ENCODE data around the gene DVL1. TPM values are rescaled to one million over a fixed set of nuclear protein-coding genes. Genes with fewer than 3 reads are reported as not detected.

Gene DVL1
- total and polyA plus RNA-seq, 7 donors, result 25.8 to 85.0 (median 58.9) TPM

DNA sequence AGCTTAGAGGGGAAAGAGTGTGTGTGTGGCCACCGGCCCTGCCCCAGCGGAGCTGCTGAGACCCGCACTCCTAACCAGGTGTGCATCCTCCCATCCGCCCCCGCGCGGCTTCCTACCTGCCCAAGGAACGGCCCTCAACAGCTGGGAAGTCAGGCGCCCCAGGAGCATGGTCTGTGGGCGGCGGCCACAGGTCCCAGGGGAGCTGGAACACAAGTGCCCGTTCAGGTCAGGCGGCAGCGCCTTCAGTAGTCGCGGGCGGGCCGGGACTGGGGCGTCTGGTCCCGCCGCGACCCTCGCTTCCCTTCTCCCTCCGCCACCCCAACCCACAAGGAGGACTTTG is 25.3 kb upstream of the DVL1 start:
- Histone ChIP-seq H3K9me3 (no peaks in the 10 kb centered on the region), H3K36me3 (peaks cover 0 to 15% (median 4%) of the 10 kb centered on the region in 4 donors), H3K4me1 (peaks cover 2 to 41% (median 34%) of the 10 kb centered on the region in 4 donors), H3K4me3 (peak overlapping the region; percentile 69 to 100 (median 96)), H3K27ac (peak overlapping the region; percentile 92 to 98 (median 95)), H3K27me3 (no peaks in the 10 kb centered on the region)
- peak; percentile 74 for DNase-seq
- 0 to 1% methylated on average over 24 of the region's 24 CpGs for WGBS, 2 donors
- intact Hi-C loops (cut with DNase I), result loop anchor here (2.0 kb wide), 1 partner anchor 66 kb away; the partner anchor contains the start of gene PUSL1
- TF ChIP-seq EP300 (IDR thresholded peaks at IDR 0.05) (no peak), POLR2A (IDR thresholded peaks at IDR 0.05) (no peak), POLR2AphosphoS5 (IDR thresholded peaks at IDR 0.05) (no peak)
- TF ChIP-seq, protein P1, sequence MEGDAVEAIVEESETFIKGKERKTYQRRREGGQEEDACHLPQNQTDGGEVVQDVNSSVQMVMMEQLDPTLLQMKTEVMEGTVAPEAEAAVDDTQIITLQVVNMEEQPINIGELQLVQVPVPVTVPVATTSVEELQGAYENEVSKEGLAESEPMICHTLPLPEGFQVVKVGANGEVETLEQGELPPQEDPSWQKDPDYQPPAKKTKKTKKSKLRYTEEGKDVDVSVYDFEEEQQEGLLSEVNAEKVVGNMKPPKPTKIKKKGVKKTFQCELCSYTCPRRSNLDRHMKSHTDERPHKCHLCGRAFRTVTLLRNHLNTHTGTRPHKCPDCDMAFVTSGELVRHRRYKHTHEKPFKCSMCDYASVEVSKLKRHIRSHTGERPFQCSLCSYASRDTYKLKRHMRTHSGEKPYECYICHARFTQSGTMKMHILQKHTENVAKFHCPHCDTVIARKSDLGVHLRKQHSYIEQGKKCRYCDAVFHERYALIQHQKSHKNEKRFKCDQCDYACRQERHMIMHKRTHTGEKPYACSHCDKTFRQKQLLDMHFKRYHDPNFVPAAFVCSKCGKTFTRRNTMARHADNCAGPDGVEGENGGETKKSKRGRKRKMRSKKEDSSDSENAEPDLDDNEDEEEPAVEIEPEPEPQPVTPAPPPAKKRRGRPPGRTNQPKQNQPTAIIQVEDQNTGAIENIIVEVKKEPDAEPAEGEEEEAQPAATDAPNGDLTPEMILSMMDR (IDR thresholded peaks at IDR 0.05), result no peak

DNA sequence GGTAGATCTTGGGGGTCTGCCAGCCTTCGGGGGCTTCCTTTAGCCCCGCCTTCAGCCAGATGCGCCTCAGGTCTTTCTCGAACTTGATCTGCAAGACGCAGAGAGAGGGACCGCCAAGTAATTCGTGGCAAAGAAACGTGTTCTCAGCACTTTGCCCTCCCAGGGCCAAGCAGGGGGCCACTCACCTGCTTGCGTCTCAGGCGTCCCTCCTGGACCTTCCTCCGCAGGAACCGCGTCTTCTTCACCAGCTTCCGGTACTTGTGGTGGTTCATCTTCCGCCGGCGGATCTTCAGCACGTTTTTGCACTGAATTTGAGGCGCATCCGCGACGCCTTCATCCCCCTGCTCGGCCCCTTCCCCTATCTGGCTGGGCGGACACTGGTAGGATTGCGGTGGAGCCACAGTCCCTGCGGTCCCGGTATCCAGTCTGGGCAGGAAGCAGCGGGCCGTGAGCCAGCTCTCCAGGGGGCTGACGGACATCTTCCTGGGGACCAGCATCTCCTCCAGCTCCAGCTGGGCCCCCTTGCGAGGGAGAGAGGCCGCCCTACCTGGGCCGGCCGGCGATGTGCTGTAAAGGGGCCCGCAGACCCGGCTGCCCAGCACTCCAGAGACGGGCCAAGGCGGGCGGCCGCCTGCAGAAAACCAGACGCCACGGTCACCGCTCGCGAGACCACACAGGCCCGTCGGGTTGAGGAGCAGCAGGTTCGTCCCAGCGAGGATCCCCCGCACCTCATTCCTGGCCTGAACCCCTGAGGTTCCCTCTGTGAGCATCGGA is 24.8 kb upstream of the DVL1 start:
- H3K27ac ChIP-seq, result peak overlapping the region; percentile 92 to 98 (median 95)
- TF ChIP-seq POLR2AphosphoS5 (IDR thresholded peaks at IDR 0.05), result no peak
- no peak for TF ChIP-seq POLR2A (IDR thresholded peaks at IDR 0.05)
- intact Hi-C loops (cut with DNase I), result loop anchor here (2.0 kb wide), 2 partner anchors 25 to 65 kb away; partner anchors contain the start of genes DVL1 and PUSL1

DNA sequence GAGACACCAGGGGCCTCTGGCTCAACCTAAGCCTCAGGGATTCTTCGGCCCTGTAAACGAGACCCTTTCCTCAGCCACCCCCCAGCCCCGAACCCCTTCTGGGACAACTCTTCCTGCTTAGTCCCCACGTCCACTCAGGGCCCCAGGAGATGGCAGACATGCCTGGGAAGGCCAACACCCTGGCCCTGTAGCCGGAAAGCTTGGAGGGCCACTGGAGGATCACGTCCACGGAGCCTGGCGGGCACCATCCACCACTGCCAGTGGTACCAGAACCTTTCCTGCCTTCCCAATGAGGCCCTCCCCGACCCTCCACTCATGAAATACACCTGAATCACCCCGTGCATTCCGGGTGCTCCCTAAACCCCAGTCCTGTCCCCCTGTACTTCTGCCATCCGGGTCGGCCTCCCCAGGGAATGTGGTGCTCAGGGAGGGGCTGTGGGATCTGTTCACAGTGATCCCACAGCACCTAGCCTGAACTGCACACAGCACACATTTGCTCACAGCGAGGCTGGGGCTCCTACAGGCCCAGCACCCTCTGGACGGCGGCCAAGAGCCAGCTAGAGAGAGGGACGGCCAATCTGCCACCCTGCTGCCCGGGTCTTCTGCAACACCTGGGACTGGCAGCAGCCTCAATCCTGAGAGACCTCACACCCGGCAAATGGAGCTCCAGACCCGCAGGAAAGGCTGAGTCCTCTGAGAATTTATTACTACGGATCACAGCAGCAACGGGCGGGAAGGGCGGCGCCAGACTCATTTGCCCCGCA is 24.0 kb upstream of the DVL1 start:
- no peak for DNase-seq
- no peak for TF ChIP-seq POLR2A (IDR thresholded peaks at IDR 0.05)
- TF ChIP-seq EP300 (IDR thresholded peaks at IDR 0.05), result no peak
- no peak for TF ChIP-seq POLR2AphosphoS5 (IDR thresholded peaks at IDR 0.05)
- peaks cover 0 to 15% (median 4%) of the 10 kb centered on the region in 4 donors for H3K36me3 ChIP-seq
- no peaks in the 10 kb centered on the region for H3K9me3 ChIP-seq
- H3K27ac ChIP-seq, result peak overlapping the region in 2 of 4 donors; percentile 19 to 98
- 82 to 90% methylated on average over 26 of the region's 26 CpGs for WGBS, 2 donors
- no peaks in the 10 kb centered on the region for H3K27me3 ChIP-seq
- intact Hi-C loops (cut with DNase I), result loop anchor here (2.0 kb wide), 1 partner anchor 24 kb away; the partner anchor contains the start of gene DVL1
- peaks cover 2 to 41% (median 34%) of the 10 kb centered on the region in 4 donors for H3K4me1 ChIP-seq
- no peak overlapping the region for H3K4me3 ChIP-seq

More for the DNA sequence above, 24.8 kb upstream of the DVL1 start:
- no peaks in the 10 kb centered on the region for H3K9me3 ChIP-seq
- H3K4me1 ChIP-seq, result peaks cover 2 to 41% (median 34%) of the 10 kb centered on the region in 4 donors
- no peaks in the 10 kb centered on the region for H3K27me3 ChIP-seq
- WGBS, 2 donors, result 49 to 54% methylated on average over 52 of the region's 52 CpGs
- H3K4me3 ChIP-seq, result peak overlapping the region; percentile 69 to 100 (median 96)
- no peak for DNase-seq
- peaks cover 0 to 15% (median 4%) of the 10 kb centered on the region in 4 donors for H3K36me3 ChIP-seq

- H3K4me1 ChIP-seq, result peaks cover 2 to 41% (median 34%) of the 10 kb centered on the region in 4 donors
- 30 to 33% methylated on average over 26 of the region's 26 CpGs for WGBS, 2 donors
- H3K36me3 ChIP-seq, result peaks cover 0 to 15% (median 4%) of the 10 kb centered on the region in 4 donors
- peak overlapping the region; percentile 17 to 58 (median 31) for H3K27ac ChIP-seq
- peak; percentile 86 for DNase-seq
- no peaks in the 10 kb centered on the region for H3K27me3 ChIP-seq
- no peaks in the 10 kb centered on the region for H3K9me3 ChIP-seq
- no peak overlapping the region for H3K4me3 ChIP-seq
- intact Hi-C loops (cut with DNase I), result loop anchor here (2.0 kb wide), 1 partner anchor 23 kb away; the partner anchor contains the start of gene DVL1
- TF ChIP-seq POLR2AphosphoS5 (IDR thresholded peaks at IDR 0.05) (peak in 1 of 4 donors; percentile 13), EP300 (IDR thresholded peaks at IDR 0.05) (no peak), POLR2A (IDR thresholded peaks at IDR 0.05) (no peak)
- TF ChIP-seq, protein P1 (IDR thresholded peaks at IDR 0.05), result peak; percentile 76 to 96 (median 86)
These were observed 22.8 kb upstream of the DVL1 start for GRCh38 chr1:1371746-1372711.

- H3K4me3 ChIP-seq, result no peak overlapping the region
- H3K36me3 ChIP-seq, result peaks cover 0 to 15% (median 4%) of the 10 kb centered on the region in 4 donors
- intact Hi-C loops (cut with DNase I), result no loop called here
- peaks cover 2 to 41% (median 34%) of the 10 kb centered on the region in 4 donors for H3K4me1 ChIP-seq
- TF ChIP-seq POLR2AphosphoS5 (IDR thresholded peaks at IDR 0.05), result no peak
- TF ChIP-seq, protein P1 (IDR thresholded peaks at IDR 0.05), result no peak
- no peak for TF ChIP-seq POLR2A (IDR thresholded peaks at IDR 0.05)
- TF ChIP-seq EP300 (IDR thresholded peaks at IDR 0.05), result no peak
- DNase-seq, result no peak
- WGBS, 2 donors, result 38 to 69% methylated on average over 12 of the region's 12 CpGs
- no peak overlapping the region for H3K27ac ChIP-seq
- H3K27me3 ChIP-seq, result no peaks in the 10 kb centered on the region
- H3K9me3 ChIP-seq, result no peaks in the 10 kb centered on the region
These were observed 22.1 kb upstream of the DVL1 start for GRCh38 chr1:1371364-1371745.

Measured in sigmoid colon (tissue), 7 donors.